ENCODE results near the gene MRI1. TPM values are rescaled to one million over a fixed set of nuclear protein-coding genes. Genes with fewer than 3 reads are reported as not detected.

MRI1 gene
- total RNA-seq, 1 experiment from 2014 or later, result 33.8 TPM

GRCh38 chr19:13817615-13818371 lies 53.5 kb downstream of the MRI1 start:
- H3K4me2 ChIP-seq, result no peak overlapping the region
- DNase-seq, result no peak
- BruUV-seq (replicated peaks), result no TSS peak
- peaks cover 39% of the 10 kb centered on the region for H3F3A ChIP-seq (ENCODE audit: insufficient read depth, low read depth)
- H3K36me3 ChIP-seq (ENCODE audit: low read depth), result peaks cover 17% of the 10 kb centered on the region; the same call in 1 of the 2 replicates
- no peak overlapping the region for H3K27ac ChIP-seq
- TF ChIP-seq EZH2 (IDR thresholded peaks at IDR 0.05; ENCODE audit: low read depth) (no peak), CTCF (conservative IDR thresholded peaks at IDR 0.05) (no peak)
- CTCF ChIA-PET, result interaction anchor here (0.6 kb wide), 1 partner anchor 38 kb away, joined by 4 read pairs; no protein-coding TSS in a partner anchor
- H3K4me1 ChIP-seq (replicated peaks; ENCODE audit: insufficient read depth), result no peaks in the 10 kb centered on the region
- H3K27me3 ChIP-seq (ENCODE audit: insufficient read depth, low read depth), result no peaks in the 10 kb centered on the region
- no peaks in the 10 kb centered on the region for H4K20me1 ChIP-seq (ENCODE audit: insufficient read depth)
- POLR2A ChIA-PET (ENCODE audit: unreplicated experiment), result no interaction called here
- H3K4me3 ChIP-seq, result no peak overlapping the region
- H3K79me2 ChIP-seq (ENCODE audit: low read depth), result no peaks in the 10 kb centered on the region
- H2AFZ ChIP-seq, result no peak overlapping the region
- H3K9me2 ChIP-seq (ENCODE audit: insufficient read depth), result no peaks in the 10 kb centered on the region
- intact Hi-C loops (cut with micrococcal nuclease; ENCODE audit: unreplicated experiment), result no loop called here
- H3K9me3 ChIP-seq (ENCODE audit: insufficient read depth, low read depth), result no peaks in the 10 kb centered on the region

DNA sequence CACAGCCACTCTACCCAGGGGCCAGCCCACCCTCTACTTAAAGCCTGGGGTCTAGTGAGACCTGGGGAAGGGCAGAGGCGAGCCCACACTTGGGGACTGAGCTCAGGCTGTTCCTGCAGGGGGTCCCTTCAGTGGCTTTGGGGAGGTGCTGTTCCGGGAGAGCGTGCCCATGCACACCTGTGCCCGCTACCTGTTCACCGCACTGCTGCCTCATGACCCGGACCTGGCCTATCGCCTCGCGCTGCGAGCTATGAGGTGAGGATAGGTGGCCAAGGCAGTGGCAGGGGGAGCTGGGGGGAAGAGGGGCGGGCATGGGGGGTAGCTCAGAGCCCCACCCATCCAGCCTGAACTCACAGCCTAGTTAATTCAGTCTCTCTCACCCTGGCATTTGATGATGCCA lies 54.9 kb downstream of the MRI1 start:
- DNase-seq, result no peak
- ChIA-PET CTCF (no interaction called here), POLR2A (ENCODE audit: unreplicated experiment) (interaction anchor here (0.6 kb wide), 1 partner anchor 22 kb away, joined by 17 read pairs; no protein-coding TSS in a partner anchor)
- TF ChIP-seq EZH2 (IDR thresholded peaks at IDR 0.05; ENCODE audit: low read depth) (no peak), CTCF (conservative IDR thresholded peaks at IDR 0.05) (no peak)
- Histone ChIP-seq H3K4me3 (no peak overlapping the region), H2AFZ (no peak overlapping the region), H3F3A (ENCODE audit: insufficient read depth, low read depth) (peaks cover 36% of the 10 kb centered on the region), H3K27ac (no peak overlapping the region), H3K79me2 (ENCODE audit: low read depth) (no peaks in the 10 kb centered on the region), H4K20me1 (ENCODE audit: insufficient read depth) (no peaks in the 10 kb centered on the region), H3K4me2 (no peak overlapping the region), H3K9me3 (ENCODE audit: insufficient read depth, low read depth) (no peaks in the 10 kb centered on the region), H3K36me3 (ENCODE audit: low read depth) (peaks cover 12% of the 10 kb centered on the region; the same call in 1 of the 2 replicates), H3K4me1 (replicated peaks; ENCODE audit: insufficient read depth) (no peaks in the 10 kb centered on the region), H3K27me3 (ENCODE audit: insufficient read depth, low read depth) (no peaks in the 10 kb centered on the region), H3K9me2 (ENCODE audit: insufficient read depth) (no peaks in the 10 kb centered on the region)
- intact Hi-C loops (cut with micrococcal nuclease; ENCODE audit: unreplicated experiment), result no loop called here
- BruUV-seq (replicated peaks), result no TSS peak

DNA sequence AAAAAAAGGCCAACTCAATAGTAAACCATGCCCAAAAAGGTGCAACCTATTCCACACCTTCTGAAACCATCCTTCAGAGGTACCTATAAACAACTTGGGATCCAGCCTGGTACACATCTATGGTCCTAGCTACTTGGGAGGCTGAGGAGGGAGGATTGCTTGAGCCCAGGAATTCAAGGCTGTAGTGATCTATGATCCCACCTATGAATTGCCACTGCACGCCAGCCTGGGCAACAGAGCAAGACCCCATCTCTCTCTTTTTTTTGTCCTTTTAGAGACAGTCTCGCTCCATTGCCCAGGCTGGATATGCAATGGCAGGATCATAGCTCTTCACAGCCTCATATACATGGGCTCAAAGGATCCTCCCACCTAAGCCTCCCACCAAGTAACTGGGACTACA lies 57.0 kb downstream of the MRI1 start:
- no peak overlapping the region for H3K4me3 ChIP-seq
- peaks cover 46% of the 10 kb centered on the region for H3F3A ChIP-seq (ENCODE audit: insufficient read depth, low read depth)
- intact Hi-C loops (cut with micrococcal nuclease; ENCODE audit: unreplicated experiment), result no loop called here
- CTCF ChIA-PET, result no interaction called here
- H3K4me2 ChIP-seq, result no peak overlapping the region
- DNase-seq, result no peak
- H3K9me3 ChIP-seq (ENCODE audit: insufficient read depth, low read depth), result no peaks in the 10 kb centered on the region
- POLR2A ChIA-PET (ENCODE audit: unreplicated experiment), result no interaction called here
- no peaks in the 10 kb centered on the region for H3K9me2 ChIP-seq (ENCODE audit: insufficient read depth)
- TF ChIP-seq CTCF (conservative IDR thresholded peaks at IDR 0.05) (no peak), EZH2 (IDR thresholded peaks at IDR 0.05; ENCODE audit: low read depth) (no peak)
- no TSS peak for BruUV-seq (replicated peaks)
- H3K27me3 ChIP-seq (ENCODE audit: insufficient read depth, low read depth), result no peaks in the 10 kb centered on the region
- H3K36me3 ChIP-seq (ENCODE audit: low read depth), result peaks cover 5% of the 10 kb centered on the region
- H3K79me2 ChIP-seq (ENCODE audit: low read depth), result no peaks in the 10 kb centered on the region
- H4K20me1 ChIP-seq (ENCODE audit: insufficient read depth), result 0 out of 2 replicates have a peak, but pooled peaks cover 2% of the 10 kb centered on the region
- H3K27ac ChIP-seq, result no peak overlapping the region
- H2AFZ ChIP-seq, result no peak overlapping the region
- H3K4me1 ChIP-seq (replicated peaks; ENCODE audit: insufficient read depth), result no peaks in the 10 kb centered on the region
